ENCODE results near the gene ARID3A. TPM values are rescaled to one million over a fixed set of nuclear protein-coding genes. Genes with fewer than 3 reads are reported as not detected.

The ARID3A gene
- total and polyA plus RNA-seq, 7 donors = 1.4 to 11.6 (median 3.7) TPM

DNA sequence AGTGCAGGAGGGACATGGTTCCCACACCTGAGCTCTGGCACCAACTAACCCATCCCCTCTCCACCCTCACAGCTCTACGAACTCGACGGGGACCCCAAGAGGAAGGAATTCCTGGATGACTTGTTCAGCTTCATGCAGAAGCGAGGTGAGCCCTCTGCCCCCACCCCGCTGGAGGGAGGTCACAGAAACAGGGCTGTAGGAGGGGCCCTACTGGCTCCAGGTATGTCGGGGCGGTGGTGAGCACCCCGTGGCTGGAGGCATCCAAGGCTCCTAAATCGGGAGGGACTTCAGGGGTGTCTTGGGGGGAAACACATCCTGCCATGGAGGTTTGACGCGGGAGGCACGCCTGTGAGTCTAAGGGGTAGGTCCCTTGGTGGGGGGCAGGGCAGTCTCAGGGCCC lies 34.2 kb downstream of the ARID3A start:
- Histone ChIP-seq H3K27ac (no peak overlapping the region), H3K27me3 (no peaks in the 10 kb centered on the region), H3K9me3 (no peaks in the 10 kb centered on the region), H3K4me1 (peaks cover 0 to 13% (median 8%) of the 10 kb centered on the region in 4 donors), H3K4me3 (no peak overlapping the region), H3K36me3 (peaks cover 0 to 10% (median 6%) of the 10 kb centered on the region in 4 donors)
- intact Hi-C loops (cut with DNase I) = no loop called here
- no peak for DNase-seq
- TF ChIP-seq POLR2AphosphoS5 (IDR thresholded peaks at IDR 0.05) = no peak
- TF ChIP-seq EP300 (IDR thresholded peaks at IDR 0.05) = no peak
- no peak for TF ChIP-seq CTCF (IDR thresholded peaks at IDR 0.05)
- TF ChIP-seq POLR2A (IDR thresholded peaks at IDR 0.05) = no peak
- 69 to 80% methylated on average over 12 of the region's 12 CpGs for WGBS, 2 donors

GRCh38 chr19:960601-960938 lies 34.7 kb downstream of the ARID3A start:
- no peaks in the 10 kb centered on the region for H3K27me3 ChIP-seq
- intact Hi-C loops (cut with DNase I) = no loop called here
- H3K4me3 ChIP-seq = no peak overlapping the region
- no peak for TF ChIP-seq POLR2A (IDR thresholded peaks at IDR 0.05)
- TF ChIP-seq CTCF (IDR thresholded peaks at IDR 0.05) = no peak
- no peak for TF ChIP-seq EP300 (IDR thresholded peaks at IDR 0.05)
- TF ChIP-seq POLR2AphosphoS5 (IDR thresholded peaks at IDR 0.05) = no peak
- no peak overlapping the region for H3K27ac ChIP-seq
- 79 to 82% methylated on average over 8 of the region's 8 CpGs for WGBS, 2 donors
- H3K9me3 ChIP-seq = no peaks in the 10 kb centered on the region
- H3K4me1 ChIP-seq = peaks cover 0 to 13% (median 8%) of the 10 kb centered on the region in 4 donors
- DNase-seq = no peak
- H3K36me3 ChIP-seq = peaks cover 0 to 16% (median 8%) of the 10 kb centered on the region in 4 donors

DNA sequence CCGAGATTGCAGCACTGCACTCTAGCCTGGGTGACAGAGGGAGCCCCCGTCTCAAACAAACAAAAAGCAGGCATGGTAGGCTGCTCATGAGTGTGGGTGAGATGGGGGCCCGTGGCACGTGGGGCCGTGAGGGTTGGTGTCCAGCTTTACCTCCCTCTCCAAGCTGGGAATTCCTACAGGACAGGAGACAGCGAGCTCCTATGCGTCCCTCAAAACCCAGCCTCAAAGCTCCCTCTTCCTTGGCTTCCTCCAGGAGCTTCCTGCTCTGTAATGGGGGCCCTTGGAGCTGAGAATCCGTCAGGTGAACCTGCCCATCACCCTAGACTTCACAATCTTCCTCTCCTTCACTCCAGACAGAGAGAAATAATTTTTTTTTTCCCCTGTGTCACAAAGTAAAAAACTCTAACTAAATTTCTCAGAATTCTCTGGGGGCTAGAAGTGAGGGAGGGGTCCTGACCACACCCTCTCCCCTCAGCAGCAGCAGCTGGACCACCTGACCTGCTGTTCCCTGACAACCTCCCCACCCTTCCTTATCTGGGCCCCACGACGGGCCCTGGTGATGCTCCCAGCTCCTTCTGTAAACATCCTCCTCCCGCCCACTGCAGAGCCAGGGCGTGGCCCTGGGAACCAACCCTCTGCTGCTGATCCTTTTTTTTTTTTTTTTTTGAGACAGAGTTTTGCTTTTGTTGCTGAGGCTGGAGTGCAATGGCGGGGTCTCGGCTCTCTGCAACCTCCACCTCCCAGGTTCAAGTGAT lies 36.2 kb downstream of the ARID3A start:
- H3K4me1 ChIP-seq = peaks cover 0 to 3% (median under 1%) of the 10 kb centered on the region in 4 donors
- no peaks in the 10 kb centered on the region for H3K27me3 ChIP-seq
- 39 to 65% methylated on average over 14 of the region's 14 CpGs for WGBS, 2 donors
- no peak for TF ChIP-seq EP300 (IDR thresholded peaks at IDR 0.05)
- TF ChIP-seq POLR2AphosphoS5 (IDR thresholded peaks at IDR 0.05) = no peak
- TF ChIP-seq CTCF (IDR thresholded peaks at IDR 0.05) = no peak
- no peak for TF ChIP-seq POLR2A (IDR thresholded peaks at IDR 0.05)
- H3K27ac ChIP-seq = no peak overlapping the region
- DNase-seq = no peak
- peaks cover 0 to 28% (median 14%) of the 10 kb centered on the region in 4 donors for H3K36me3 ChIP-seq
- intact Hi-C loops (cut with DNase I) = no loop called here
- no peak overlapping the region for H3K4me3 ChIP-seq
- H3K9me3 ChIP-seq = no peaks in the 10 kb centered on the region

DNA sequence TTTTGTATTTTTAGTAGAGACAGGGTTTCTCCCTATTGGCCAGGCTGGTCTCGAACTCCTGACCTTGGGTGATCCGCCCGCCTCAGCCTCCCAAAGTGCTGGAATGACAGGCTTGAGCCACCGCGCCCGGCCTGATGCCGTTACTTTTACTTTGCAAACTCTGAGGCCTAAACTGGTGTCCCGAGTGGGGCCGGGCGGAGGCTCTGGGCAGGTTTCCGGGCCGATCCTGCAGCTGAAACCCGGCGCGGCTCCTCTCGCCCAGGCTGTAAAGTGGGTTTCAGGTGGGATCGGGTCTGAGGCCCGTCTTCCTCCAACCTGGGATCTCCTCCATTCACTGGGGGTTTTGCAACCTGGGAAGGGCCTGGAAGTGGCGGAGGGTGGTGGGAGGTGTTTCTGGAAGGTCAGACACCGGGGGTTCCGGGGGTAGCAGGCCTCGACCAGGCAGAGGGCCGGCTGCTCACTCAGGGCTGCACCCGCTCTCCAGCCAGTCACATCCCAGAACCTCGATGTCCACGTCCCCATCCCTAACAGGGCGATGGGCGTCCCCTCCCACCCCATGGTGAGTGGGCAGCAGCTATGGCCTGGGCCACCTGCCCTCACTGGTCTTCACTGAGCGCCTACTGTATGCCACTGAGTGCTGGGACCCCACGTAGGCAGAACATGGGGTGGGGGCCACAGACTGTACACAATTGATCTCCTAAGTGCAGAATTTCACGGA lies 37.0 kb downstream of the ARID3A start:
- H3K9me3 ChIP-seq = no peaks in the 10 kb centered on the region
- no peak overlapping the region for H3K27ac ChIP-seq
- H3K4me1 ChIP-seq = no peaks in the 10 kb centered on the region
- peaks cover 0 to 34% (median 19%) of the 10 kb centered on the region in 4 donors for H3K36me3 ChIP-seq
- intact Hi-C loops (cut with DNase I) = no loop called here
- no peaks in the 10 kb centered on the region for H3K27me3 ChIP-seq
- 62 to 81% methylated on average over 31 of the region's 31 CpGs for WGBS, 2 donors
- no peak for TF ChIP-seq EP300 (IDR thresholded peaks at IDR 0.05)
- TF ChIP-seq POLR2A (IDR thresholded peaks at IDR 0.05) = no peak
- TF ChIP-seq CTCF (IDR thresholded peaks at IDR 0.05) = no peak
- DNase-seq = no peak
- no peak overlapping the region for H3K4me3 ChIP-seq

Data from sigmoid colon (tissue), 7 donors.